Right kidney (tissue), 1 donor: ENCODE measurements around the gene CASK.
"Not testable (repeated sequence)": the region's sequence is repeated elsewhere in the genome, so short reads cannot be mapped to it uniquely, and the experiment has no call there.

Experiments
- DNase-seq: peaks from one replicate; pipeline ENCODE4 v3.0.0-alpha.2; 2016

CASK gene

GRCh38 chrX:41630091-41630490 is 293.3 kb downstream of the CASK start:
- DNase-seq = no peak

- no peak for DNase-seq
Measured at GRCh38 chrX:41629539-41629938, 293.8 kb downstream of the CASK start.

DNA sequence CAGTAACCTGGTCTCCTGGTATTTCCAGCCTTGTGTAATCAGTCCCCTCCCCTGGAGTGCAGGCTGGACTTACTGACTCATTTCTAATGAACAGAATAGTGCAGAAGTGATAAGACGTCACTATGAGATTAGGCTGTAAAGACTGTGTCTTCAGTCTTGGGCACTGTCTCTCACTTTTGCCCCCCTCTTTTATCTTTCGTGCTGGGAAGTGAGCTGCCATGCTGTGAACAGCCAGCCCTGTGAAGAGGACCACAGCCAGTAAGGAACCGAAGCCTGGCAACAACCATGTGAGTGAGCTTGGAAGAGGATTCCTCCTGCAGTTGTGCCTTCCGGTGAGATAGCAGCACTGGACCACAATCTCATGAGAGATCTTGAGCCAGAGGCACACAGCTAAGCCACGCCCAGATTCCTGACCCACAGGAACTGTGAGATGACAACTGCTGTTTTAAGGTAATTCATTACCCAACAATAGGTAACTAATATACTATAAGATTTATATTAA is 302.1 kb downstream of the CASK start:
- no peak for DNase-seq

DNA sequence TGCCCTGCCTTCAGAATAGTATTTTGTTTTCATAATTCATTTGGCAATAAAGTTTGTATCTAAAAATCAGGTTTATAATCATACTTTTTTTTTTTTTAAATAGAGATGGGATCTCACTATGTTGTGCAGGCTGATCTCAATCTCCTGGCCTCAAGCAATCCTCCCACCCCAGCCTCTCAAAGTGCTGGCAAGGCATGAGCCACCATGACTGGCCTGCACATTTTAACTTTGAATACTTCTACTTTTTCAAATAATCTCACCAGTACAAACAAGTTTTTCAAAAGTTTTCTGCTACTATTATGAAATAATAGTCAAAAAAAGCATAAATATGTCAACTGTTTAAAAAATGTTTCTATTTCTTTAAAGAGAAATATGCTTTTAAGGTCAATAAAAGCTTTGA is 304.1 kb downstream of the CASK start:
- DNase-seq = no peak

DNA sequence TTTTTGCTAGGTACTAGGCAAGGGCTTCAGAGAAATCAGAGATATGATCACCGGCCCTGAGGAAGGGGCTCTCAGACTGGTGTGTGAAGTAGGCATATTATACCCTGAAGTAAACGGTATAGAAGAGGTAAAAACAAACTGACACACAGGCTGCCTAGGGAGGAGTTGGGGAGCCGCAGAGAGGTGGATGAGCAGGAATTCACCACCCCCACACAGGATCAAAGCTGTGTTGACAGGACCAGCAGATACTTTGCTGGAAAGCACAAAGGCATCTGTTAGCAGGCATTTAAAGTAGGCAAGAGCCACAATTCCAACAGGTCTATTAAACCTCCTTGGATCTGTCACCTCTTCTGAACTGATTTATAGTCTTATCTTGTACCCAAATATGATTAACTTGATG is 306.4 kb downstream of the CASK start:
- DNase-seq = no peak

- DNase-seq = no peak
Measured at GRCh38 chrX:41616255-41616654, 307.1 kb downstream of the CASK start.

- no peak for DNase-seq
Measured at GRCh38 chrX:41608244-41608643, 315.1 kb downstream of the CASK start.

DNA sequence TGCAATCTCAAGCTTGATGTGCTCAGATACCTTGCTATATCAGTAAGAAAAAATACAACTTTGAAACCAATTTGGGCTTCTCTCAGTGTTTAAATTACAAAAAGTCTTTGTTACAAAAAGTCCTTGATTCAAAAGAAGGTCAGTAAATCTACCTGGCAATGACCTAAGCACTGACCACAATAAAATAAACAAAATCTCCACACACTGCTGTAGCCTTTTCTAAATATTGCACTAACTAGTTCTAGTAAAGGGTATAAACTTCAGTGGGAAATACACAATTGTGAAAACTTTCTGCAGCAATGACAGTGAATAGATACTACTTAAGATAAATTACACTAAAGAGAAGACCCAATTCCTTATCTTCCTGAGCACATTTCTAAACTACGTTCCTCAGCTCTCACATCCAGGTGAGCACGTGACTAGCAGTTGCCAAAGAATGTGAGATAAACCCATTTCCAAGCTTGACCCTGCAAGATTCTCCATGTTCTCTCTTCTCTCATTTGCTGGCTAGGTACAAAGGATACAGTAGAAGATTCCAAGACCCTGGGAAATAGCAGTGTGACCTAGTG is 316.0 kb downstream of the CASK start:
- no peak for DNase-seq

DNA sequence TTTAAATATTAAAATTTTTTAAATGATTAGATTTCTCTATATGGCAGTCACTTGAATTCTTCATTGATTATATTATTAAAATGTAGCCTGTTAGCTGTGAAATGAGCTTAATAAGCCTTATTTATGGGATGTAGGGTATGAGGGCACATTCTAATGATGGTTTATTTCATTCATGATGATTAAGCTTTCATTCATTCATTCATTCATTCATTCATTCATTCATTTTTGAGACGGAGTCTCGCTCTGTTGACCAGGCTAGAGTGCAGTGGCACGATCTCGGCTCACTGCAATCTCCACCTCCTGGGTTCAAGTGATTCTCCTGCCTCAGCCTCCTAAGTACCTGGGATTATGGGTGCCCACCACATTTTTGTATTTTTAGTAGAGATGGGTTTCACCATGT is 317.3 kb downstream of the CASK start:
- DNase-seq = not testable (repeated sequence)

GRCh38 chrX:41604766-41605543 is 318.4 kb downstream of the CASK start:
- no peak for DNase-seq

- DNase-seq = no peak
Measured at GRCh38 chrX:41604177-41604576, 319.2 kb downstream of the CASK start.

DNA sequence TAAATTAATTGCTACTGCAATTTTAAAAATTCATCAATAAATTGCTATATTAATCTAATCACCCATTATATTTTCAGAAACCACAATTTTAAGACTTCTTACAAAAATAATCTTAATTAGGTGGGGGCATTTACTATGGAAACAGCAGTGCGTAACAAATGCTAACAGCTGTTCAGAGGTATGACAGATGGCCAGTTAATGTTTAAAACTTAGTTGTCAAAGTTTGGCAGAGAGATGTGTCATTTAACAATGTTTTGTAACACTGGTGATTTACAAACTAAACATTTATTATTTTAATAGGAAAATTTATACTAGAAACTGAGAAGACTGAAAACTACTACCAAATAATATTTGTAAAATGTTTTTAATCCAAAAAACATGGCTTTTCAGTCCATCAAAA is 319.8 kb downstream of the CASK start:
- no peak for DNase-seq

GRCh38 chrX:41602816-41603345 is 320.5 kb downstream of the CASK start:
- DNase-seq = no peak

DNA sequence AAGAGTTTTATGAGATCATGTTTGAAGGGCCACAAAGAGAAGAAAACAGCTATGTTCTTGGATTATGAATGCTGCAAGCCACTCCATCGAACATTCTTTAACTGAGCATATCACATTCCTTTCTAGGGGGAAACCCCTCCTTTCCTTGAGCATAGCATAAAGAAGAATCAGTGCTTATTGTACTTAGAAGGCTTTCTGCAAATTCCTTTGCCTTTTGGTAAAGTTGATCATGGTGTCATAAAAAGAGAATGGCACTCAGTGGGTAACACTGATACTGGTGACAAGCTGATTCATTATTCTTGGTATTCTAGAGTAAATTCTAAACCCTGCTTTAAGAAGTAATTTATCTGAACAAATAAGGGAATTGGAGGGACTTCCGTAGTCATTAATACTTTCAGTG is 323.1 kb downstream of the CASK start:
- DNase-seq = no peak

GRCh38 chrX:41599507-41599906 is 323.8 kb downstream of the CASK start:
- DNase-seq = no peak

- no peak for DNase-seq
Measured at GRCh38 chrX:41596596-41596995, 326.8 kb downstream of the CASK start.

DNA sequence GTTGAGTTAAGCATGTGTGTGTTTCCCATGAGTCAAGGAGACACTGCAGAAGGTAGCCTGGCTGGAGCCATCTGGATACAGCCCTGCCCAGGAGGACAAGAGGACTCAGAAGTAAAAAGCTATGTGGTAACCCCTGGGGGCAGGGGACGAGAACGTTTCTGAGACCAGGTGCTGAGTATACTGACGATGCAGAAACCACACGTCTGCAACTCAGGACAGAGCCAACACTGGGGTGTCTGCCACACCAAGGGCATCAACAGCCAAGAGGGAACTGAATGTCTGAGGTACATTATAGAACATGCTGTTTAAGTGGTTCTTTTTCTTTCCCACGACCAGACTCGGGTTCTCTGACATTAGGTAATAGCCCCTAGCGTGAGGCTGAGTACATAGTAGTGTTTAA is 328.7 kb downstream of the CASK start:
- no peak for DNase-seq

DNA sequence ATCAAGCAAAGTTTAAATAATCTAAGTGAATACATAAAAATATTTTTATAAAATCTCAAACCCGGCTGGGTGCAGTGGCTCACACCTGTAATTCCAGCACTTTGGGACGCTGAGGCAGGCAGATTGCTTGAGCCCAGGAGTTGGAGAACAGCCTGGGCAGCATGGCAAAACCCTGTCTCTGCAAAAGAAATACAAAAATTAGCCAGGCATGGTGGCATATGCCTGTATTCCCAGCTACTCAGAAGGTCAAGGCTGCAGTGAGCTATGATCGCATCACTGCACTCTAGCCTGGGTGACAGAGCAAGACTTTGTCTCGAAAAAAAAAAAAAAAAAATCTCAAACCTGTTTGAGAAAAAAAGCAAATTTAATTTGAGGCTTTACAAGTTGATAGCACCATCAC is 331.4 kb downstream of the CASK start:
- no peak for DNase-seq

DNA sequence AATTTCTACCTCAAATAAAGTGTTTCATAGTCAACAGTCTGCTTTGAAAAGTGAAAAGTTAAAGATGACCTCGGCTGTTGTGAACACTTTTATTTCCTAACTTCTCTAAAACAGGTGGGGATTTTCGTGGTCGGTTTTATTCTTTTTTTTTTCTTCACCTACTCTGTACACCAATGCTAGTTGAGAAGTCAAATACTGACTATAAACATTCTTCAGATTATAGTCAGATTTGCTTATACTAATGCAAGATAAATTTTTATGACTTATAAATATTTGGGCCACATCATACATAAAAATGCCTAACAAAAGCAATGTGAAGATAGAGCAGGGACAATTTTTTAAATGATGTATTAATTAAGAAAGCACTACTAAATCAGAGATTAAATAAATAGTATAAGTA is 332.7 kb downstream of the CASK start:
- no peak for DNase-seq

- DNase-seq = no peak
Measured at GRCh38 chrX:41589634-41590270, 333.6 kb downstream of the CASK start.

DNA sequence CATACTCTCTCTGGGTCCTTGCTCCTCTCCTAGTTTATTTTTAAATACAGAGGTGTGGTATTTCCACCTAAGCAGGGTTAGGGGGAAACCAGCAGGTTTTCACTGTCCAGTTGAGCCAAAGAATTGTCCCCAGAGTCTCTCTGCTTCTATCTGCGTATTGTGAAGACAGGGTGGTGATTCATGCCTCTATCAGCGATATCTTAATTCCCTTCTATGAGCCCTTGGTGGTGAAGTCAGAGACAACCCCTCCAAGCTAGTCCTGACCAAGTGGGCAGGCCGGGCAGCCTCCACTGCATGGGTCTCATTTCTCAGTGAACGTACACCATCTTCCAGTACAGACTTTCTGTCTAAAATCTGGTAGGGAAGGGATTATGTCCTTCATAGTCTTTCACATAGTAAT is 335.1 kb downstream of the CASK start:
- no peak for DNase-seq

DNA sequence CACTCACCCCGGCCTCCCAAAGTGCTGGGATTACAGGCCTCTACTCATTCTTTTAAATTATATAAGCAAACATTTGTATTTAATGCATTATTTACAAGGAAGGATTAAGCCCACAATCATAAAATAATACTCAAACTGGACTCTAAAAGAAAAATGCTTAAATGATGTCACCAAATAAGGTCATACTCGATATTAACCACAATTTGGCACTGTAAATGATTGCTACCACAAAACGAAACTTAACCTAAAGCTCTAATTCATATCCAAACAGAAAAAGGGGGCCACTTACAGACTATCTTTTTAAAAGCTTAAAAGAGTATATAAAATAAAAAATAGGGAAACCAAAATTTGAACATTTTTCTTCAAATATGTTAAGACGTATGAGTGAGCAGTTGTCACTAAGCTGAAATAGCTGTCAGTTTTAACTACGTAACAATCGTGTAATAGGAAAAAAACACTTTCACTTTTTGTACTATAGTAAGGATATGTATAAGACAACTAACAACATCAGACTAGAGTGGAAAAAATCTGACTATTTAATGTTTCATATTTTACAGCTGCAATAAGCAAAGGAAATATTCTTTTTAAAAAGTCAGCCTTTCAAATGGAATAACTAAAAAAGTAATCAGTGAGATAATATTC is 342.8 kb downstream of the CASK start:
- no peak for DNase-seq

- DNase-seq = no peak
Measured at GRCh38 chrX:41563876-41564275, 359.5 kb downstream of the CASK start.
